Measurements from ENCODE around the gene VTN. TPM values are rescaled to one million over a fixed set of nuclear protein-coding genes. Genes with fewer than 3 reads are reported as not detected.

Gene VTN
- polyA plus RNA-seq, 1 donor from 2014 or later: 1.5 TPM

DNA sequence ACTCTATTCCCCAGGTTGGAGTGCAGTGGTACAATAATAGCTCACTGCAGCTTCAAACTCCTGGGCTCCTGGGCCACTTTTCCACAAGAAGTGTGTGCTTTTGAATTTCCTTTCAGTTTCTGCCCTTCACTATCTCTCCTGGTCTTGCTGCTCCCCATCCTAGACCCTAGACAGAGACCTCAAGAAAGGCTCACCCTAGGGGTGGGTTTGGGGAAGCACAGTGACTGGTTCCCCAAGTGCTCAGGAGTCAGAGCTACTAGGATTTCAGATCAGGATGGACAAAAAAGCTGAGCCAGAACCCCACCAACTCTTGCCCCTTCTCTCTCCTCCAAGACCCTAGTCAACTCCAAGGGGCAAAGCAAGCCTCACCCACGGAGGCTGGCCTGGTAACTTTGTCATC, 3.5 kb downstream of the VTN start:
- Histone ChIP-seq H3K9me3 (ENCODE audit: low read length) (no peaks in the 10 kb centered on the region), H3K36me3 (ENCODE audit: insufficient read depth, low read length) (no peaks in the 10 kb centered on the region), H3F3A (ENCODE audit: insufficient read depth, low read length, poor library complexity, severe bottlenecking) (no peaks in the 10 kb centered on the region), H3K9ac (ENCODE audit: low read length) (no peak overlapping the region), H3K79me2 (replicated peaks; ENCODE audit: insufficient read depth, low read length) (no peaks in the 10 kb centered on the region), H3K9me2 (ENCODE audit: insufficient read depth, low read length) (no peaks in the 10 kb centered on the region), H3K27me3 (ENCODE audit: insufficient read depth, low read depth, low read length) (no peaks in the 10 kb centered on the region), H2AFZ (ENCODE audit: low read depth, low read length) (no peak overlapping the region), H3K4me3 (ENCODE audit: low read length) (no peak overlapping the region), H3K27ac (ENCODE audit: low read length) (no peak overlapping the region), H3K4me2 (ENCODE audit: low read length) (no peak overlapping the region), H4K20me1 (ENCODE audit: insufficient read depth) (no peaks in the 10 kb centered on the region)
- no peak for TF ChIP-seq MXI1 (conservative IDR thresholded peaks at IDR 0.05; ENCODE audit: poor library complexity, severe bottlenecking)
- TF ChIP-seq, protein P1, sequence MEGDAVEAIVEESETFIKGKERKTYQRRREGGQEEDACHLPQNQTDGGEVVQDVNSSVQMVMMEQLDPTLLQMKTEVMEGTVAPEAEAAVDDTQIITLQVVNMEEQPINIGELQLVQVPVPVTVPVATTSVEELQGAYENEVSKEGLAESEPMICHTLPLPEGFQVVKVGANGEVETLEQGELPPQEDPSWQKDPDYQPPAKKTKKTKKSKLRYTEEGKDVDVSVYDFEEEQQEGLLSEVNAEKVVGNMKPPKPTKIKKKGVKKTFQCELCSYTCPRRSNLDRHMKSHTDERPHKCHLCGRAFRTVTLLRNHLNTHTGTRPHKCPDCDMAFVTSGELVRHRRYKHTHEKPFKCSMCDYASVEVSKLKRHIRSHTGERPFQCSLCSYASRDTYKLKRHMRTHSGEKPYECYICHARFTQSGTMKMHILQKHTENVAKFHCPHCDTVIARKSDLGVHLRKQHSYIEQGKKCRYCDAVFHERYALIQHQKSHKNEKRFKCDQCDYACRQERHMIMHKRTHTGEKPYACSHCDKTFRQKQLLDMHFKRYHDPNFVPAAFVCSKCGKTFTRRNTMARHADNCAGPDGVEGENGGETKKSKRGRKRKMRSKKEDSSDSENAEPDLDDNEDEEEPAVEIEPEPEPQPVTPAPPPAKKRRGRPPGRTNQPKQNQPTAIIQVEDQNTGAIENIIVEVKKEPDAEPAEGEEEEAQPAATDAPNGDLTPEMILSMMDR (IDR thresholded peaks at IDR 0.05; ENCODE audit: poor library complexity, severe bottlenecking): no peak
- no peak for TF ChIP-seq POLR2AphosphoS5 (IDR thresholded peaks at IDR 0.05)
- no peak for TF ChIP-seq SMC3 (conservative IDR thresholded peaks at IDR 0.05; ENCODE audit: poor library complexity)
- no peak for TF ChIP-seq EP300 (conservative IDR thresholded peaks at IDR 0.05; ENCODE audit: poor library complexity, severe bottlenecking)
- TF ChIP-seq EZH2 (IDR thresholded peaks at IDR 0.05; ENCODE audit: borderline replicate concordance, insufficient read depth, low read length, poor library complexity, severe bottlenecking): no peak
- TF ChIP-seq TAF1 (IDR thresholded peaks at IDR 0.05; ENCODE audit: low read depth): no peak

DNA sequence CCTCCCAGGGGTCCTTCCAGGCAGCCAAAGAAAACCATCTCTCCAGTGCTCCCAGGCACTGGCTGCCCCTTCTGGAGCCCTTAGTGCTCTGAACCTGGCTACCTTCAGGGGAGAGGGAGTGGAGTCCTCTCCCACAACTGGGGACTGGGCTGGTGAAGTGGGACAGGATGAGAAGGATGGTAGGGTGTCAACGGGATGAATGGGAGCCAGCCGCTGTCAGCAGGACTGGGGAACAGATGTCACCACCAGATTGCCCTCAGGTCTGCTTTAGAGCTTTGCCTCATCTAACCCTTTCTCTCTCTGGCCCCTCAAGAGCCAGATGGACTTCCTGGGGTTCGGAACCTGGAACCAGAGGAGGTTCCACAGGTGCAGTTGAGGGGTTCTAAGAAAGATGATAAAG, 4.6 kb downstream of the VTN start:
- Histone ChIP-seq H3K36me3 (ENCODE audit: insufficient read depth, low read length) (no peaks in the 10 kb centered on the region), H3K79me2 (replicated peaks; ENCODE audit: insufficient read depth, low read length) (no peaks in the 10 kb centered on the region), H3F3A (ENCODE audit: insufficient read depth, low read length, poor library complexity, severe bottlenecking) (no peaks in the 10 kb centered on the region), H3K27me3 (ENCODE audit: insufficient read depth, low read depth, low read length) (no peaks in the 10 kb centered on the region), H3K9me2 (ENCODE audit: insufficient read depth, low read length) (no peaks in the 10 kb centered on the region), H3K9me3 (ENCODE audit: low read length) (no peaks in the 10 kb centered on the region), H4K20me1 (ENCODE audit: insufficient read depth) (no peaks in the 10 kb centered on the region), H3K27ac (ENCODE audit: low read length) (no peak overlapping the region), H2AFZ (ENCODE audit: low read depth, low read length) (no peak overlapping the region), H3K4me3 (ENCODE audit: low read length) (no peak overlapping the region), H3K9ac (ENCODE audit: low read length) (no peak overlapping the region), H3K4me2 (ENCODE audit: low read length) (no peak overlapping the region)
- no peak for TF ChIP-seq SMC3 (conservative IDR thresholded peaks at IDR 0.05; ENCODE audit: poor library complexity)
- TF ChIP-seq, protein P2, sequence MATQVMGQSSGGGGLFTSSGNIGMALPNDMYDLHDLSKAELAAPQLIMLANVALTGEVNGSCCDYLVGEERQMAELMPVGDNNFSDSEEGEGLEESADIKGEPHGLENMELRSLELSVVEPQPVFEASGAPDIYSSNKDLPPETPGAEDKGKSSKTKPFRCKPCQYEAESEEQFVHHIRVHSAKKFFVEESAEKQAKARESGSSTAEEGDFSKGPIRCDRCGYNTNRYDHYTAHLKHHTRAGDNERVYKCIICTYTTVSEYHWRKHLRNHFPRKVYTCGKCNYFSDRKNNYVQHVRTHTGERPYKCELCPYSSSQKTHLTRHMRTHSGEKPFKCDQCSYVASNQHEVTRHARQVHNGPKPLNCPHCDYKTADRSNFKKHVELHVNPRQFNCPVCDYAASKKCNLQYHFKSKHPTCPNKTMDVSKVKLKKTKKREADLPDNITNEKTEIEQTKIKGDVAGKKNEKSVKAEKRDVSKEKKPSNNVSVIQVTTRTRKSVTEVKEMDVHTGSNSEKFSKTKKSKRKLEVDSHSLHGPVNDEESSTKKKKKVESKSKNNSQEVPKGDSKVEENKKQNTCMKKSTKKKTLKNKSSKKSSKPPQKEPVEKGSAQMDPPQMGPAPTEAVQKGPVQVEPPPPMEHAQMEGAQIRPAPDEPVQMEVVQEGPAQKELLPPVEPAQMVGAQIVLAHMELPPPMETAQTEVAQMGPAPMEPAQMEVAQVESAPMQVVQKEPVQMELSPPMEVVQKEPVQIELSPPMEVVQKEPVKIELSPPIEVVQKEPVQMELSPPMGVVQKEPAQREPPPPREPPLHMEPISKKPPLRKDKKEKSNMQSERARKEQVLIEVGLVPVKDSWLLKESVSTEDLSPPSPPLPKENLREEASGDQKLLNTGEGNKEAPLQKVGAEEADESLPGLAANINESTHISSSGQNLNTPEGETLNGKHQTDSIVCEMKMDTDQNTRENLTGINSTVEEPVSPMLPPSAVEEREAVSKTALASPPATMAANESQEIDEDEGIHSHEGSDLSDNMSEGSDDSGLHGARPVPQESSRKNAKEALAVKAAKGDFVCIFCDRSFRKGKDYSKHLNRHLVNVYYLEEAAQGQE (IDR thresholded peaks at IDR 0.05; ENCODE audit: borderline replicate concordance): no peak
- TF ChIP-seq MXI1 (conservative IDR thresholded peaks at IDR 0.05; ENCODE audit: poor library complexity, severe bottlenecking): no peak
- no peak for TF ChIP-seq RAD21 (conservative IDR thresholded peaks at IDR 0.05)
- no peak for TF ChIP-seq EZH2 (IDR thresholded peaks at IDR 0.05; ENCODE audit: borderline replicate concordance, insufficient read depth, low read length, poor library complexity, severe bottlenecking)
- TF ChIP-seq, protein P1 (IDR thresholded peaks at IDR 0.05; ENCODE audit: poor library complexity, severe bottlenecking): no peak
- no peak for TF ChIP-seq POLR2AphosphoS5 (IDR thresholded peaks at IDR 0.05)
- TF ChIP-seq EP300 (conservative IDR thresholded peaks at IDR 0.05; ENCODE audit: poor library complexity, severe bottlenecking): no peak
- no peak for TF ChIP-seq TAF1 (IDR thresholded peaks at IDR 0.05; ENCODE audit: low read depth)
